Ascending aorta (tissue), 2 donors: ENCODE measurements around the gene CPNE6. TPM values are rescaled to one million over a fixed set of nuclear protein-coding genes. Genes with fewer than 3 reads are reported as not detected.

Experiments
- DNase-seq, 2 donors: peaks; one replicate each; pipeline ENCODE4 v3.0.0-alpha.2; 2019; ENCODE audit warnings: low spot score in 2 of 2
- H3K27ac ChIP-seq, 2 donors: fragments of 200-600 bp; sonication (generic); one replicate each; pipeline ENCODE4 v1.5.1; 2016 to 2017; ENCODE audit warnings: mild to moderate bottlenecking in 1 of 2
- H3K27me3 ChIP-seq: fragments of 200-600 bp; sonication (generic); one replicate; pipeline ENCODE4 v1.5.1; 2017
- H3K36me3 ChIP-seq, 2 donors: fragments of 200-600 bp; sonication (generic); one replicate each; pipeline ENCODE4 v1.5.1; 2016
- H3K4me1 ChIP-seq, 2 donors: fragments of 200-600 bp; sonication (generic); one replicate each; pipeline ENCODE4 v1.5.1; 2016 to 2017; ENCODE audit warnings: mild to moderate bottlenecking in 1 of 2
- H3K4me3 ChIP-seq, 2 donors: fragments of 200-600 bp; sonication (generic); one replicate each; pipeline ENCODE4 v1.5.1; 2016 to 2017; ENCODE audit warnings: mild to moderate bottlenecking in 1 of 2
- H3K9me3 ChIP-seq, 2 donors: fragments of 200-600 bp; sonication (generic); one replicate each; pipeline ENCODE4 v1.5.1; 2016
- CTCF ChIP-seq, 3 experiments: fragments of 200-600 bp in 2 of 3; fragments of 450-650 bp in 1 of 3; sonication (generic) in 2 of 3; IDR thresholded peaks; one replicate each; pipeline ENCODE4 v1.5.1; 2016 to 2019; ENCODE audit warnings: antibody characterized with exemption in 3 of 3, mild to moderate bottlenecking in 1 of 3, moderate library complexity in 1 of 3
- intact Hi-C: fragments of 100-400 bp; cut with DNase I; formaldehyde crosslinking; loops from one replicate; pipeline ENCODE4 v1.15.1; 2023
- total RNA-seq: library from RNA; depleted of rRNA; stranded (reverse); fragments of >200 nt; gene quantifications from one replicate; pipeline ENCODE4 v1.1.0, GENCODE V29; 2016

The CPNE6 gene
- total RNA-seq, 1 donor from 2014 or later, result not detected

GRCh38 chr14:24072436-24072835 is 1.1 kb downstream of the CPNE6 start:
- no peaks in the 10 kb centered on the region for H3K27me3 ChIP-seq
- no peaks in the 10 kb centered on the region for H3K36me3 ChIP-seq
- peak overlapping the region in 1 of 2 donors; percentile 13 for H3K4me3 ChIP-seq
- H3K9me3 ChIP-seq, result no peaks in the 10 kb centered on the region
- H3K27ac ChIP-seq, result no peak overlapping the region
- intact Hi-C loops, result no loop called here
- no peak for DNase-seq
- TF ChIP-seq CTCF (IDR thresholded peaks at IDR 0.05), result no peak
- peaks cover 3 to 15% of the 10 kb centered on the region in 2 donors for H3K4me1 ChIP-seq

GRCh38 chr14:24072881-24073877 is 1.8 kb downstream of the CPNE6 start:
- H3K36me3 ChIP-seq, result no peaks in the 10 kb centered on the region
- TF ChIP-seq CTCF (IDR thresholded peaks at IDR 0.05), result no peak

GRCh38 chr14:24074625-24075484 is 3.5 kb downstream of the CPNE6 start:
- Histone ChIP-seq H3K27me3 (no peaks in the 10 kb centered on the region), H3K4me3 (no peak overlapping the region), H3K27ac (no peak overlapping the region), H3K36me3 (no peaks in the 10 kb centered on the region), H3K4me1 (peaks cover 3 to 15% of the 10 kb centered on the region in 2 donors), H3K9me3 (no peaks in the 10 kb centered on the region)
- intact Hi-C loops, result no loop called here
- DNase-seq, result no peak
- TF ChIP-seq CTCF (IDR thresholded peaks at IDR 0.05), result no peak

More at GRCh38 chr14:24072881-24073877, 1.8 kb downstream of the CPNE6 start:
- intact Hi-C loops, result no loop called here
- H3K9me3 ChIP-seq, result no peaks in the 10 kb centered on the region
- no peak overlapping the region for H3K27ac ChIP-seq
- H3K27me3 ChIP-seq, result no peaks in the 10 kb centered on the region
- DNase-seq, result no peak
- H3K4me3 ChIP-seq, result no peak overlapping the region
- H3K4me1 ChIP-seq, result peaks cover 3 to 15% of the 10 kb centered on the region in 2 donors

- H3K9me3 ChIP-seq, result no peaks in the 10 kb centered on the region
- intact Hi-C loops, result no loop called here
- H3K27me3 ChIP-seq, result no peaks in the 10 kb centered on the region
- TF ChIP-seq CTCF (IDR thresholded peaks at IDR 0.05), result no peak
- no peak for DNase-seq
- H3K4me3 ChIP-seq, result no peak overlapping the region
- no peak overlapping the region for H3K27ac ChIP-seq
- H3K4me1 ChIP-seq, result peaks cover 3 to 15% of the 10 kb centered on the region in 2 donors
- H3K36me3 ChIP-seq, result no peaks in the 10 kb centered on the region
These were observed 4.3 kb downstream of the CPNE6 start for GRCh38 chr14:24075485-24076301.

GRCh38 chr14:24076302-24076601 is 4.9 kb downstream of the CPNE6 start:
- Histone ChIP-seq H3K27me3 (no peaks in the 10 kb centered on the region), H3K27ac (no peak overlapping the region), H3K4me1 (peaks cover 3 to 15% of the 10 kb centered on the region in 2 donors), H3K4me3 (no peak overlapping the region), H3K9me3 (no peaks in the 10 kb centered on the region), H3K36me3 (no peaks in the 10 kb centered on the region)
- no peak for DNase-seq
- intact Hi-C loops, result no loop called here
- TF ChIP-seq CTCF (IDR thresholded peaks at IDR 0.05), result no peak
